Stomach (tissue), 4 donors: ENCODE data around the gene ULK4.

ENCODE experiments used
- EP300 ChIP-seq: sonication (generic); formaldehyde crosslinking; IDR thresholded peaks from one replicate; pipeline ENCODE4 v1.6.1; 2017; ENCODE audit warnings: antibody characterized with exemption
- POLR2A ChIP-seq, 4 donors: fragments of 450-650 bp; IDR thresholded peaks; one replicate each; pipeline ENCODE4 v1.6.1; 2016; ENCODE audit warnings: antibody characterized with exemption in 4 of 4, control low read depth in 2 of 4, mild to moderate bottlenecking in 1 of 4, moderate library complexity in 1 of 4
- POLR2AphosphoS5 ChIP-seq, 3 donors: sonication (generic); formaldehyde crosslinking; IDR thresholded peaks; one replicate each; pipeline ENCODE4 v1.6.1; 2016; ENCODE audit warnings: antibody characterized with exemption in 3 of 3
- TF ChIP-seq, protein P1 (sequence below), 7 experiments: fragments of 450-650 bp in 4 of 7; fragments of 200-600 bp in 3 of 7; sonication (generic) in 3 of 7; IDR thresholded peaks; one replicate each; pipeline ENCODE4 v1.5.1; 2016 to 2019; ENCODE audit warnings: antibody characterized with exemption in 7 of 7, control low read depth in 2 of 7, mild to moderate bottlenecking in 1 of 7

DNA sequence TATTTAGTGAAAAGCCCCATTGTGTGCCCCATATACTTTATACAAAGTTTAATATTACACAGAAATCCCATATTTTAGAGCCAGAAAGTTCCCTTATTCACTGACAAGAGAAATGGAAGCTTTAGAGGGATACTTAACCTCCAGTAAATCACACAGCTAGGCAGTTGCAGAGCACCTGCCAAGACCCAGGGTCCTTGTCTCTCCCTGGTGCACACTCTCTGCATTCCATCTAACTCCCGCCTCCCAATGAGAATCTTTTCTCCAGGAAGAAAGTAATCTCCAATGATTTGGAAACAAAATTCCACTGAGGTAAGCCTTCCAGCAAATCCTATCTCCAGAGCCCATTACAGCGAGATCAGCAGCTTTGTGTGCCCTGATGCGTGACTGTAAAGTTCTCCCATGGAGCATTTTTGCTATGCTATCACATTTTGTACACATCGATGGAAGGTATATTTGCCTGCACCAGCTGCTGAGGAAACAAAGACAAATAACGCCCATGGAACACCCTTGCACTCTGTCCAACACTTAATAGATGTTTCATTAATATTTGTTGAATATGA lies 41.4 kb downstream of the ULK4 start:
- TF ChIP-seq, protein P1, sequence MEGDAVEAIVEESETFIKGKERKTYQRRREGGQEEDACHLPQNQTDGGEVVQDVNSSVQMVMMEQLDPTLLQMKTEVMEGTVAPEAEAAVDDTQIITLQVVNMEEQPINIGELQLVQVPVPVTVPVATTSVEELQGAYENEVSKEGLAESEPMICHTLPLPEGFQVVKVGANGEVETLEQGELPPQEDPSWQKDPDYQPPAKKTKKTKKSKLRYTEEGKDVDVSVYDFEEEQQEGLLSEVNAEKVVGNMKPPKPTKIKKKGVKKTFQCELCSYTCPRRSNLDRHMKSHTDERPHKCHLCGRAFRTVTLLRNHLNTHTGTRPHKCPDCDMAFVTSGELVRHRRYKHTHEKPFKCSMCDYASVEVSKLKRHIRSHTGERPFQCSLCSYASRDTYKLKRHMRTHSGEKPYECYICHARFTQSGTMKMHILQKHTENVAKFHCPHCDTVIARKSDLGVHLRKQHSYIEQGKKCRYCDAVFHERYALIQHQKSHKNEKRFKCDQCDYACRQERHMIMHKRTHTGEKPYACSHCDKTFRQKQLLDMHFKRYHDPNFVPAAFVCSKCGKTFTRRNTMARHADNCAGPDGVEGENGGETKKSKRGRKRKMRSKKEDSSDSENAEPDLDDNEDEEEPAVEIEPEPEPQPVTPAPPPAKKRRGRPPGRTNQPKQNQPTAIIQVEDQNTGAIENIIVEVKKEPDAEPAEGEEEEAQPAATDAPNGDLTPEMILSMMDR (IDR thresholded peaks at IDR 0.05): no peak
- TF ChIP-seq POLR2A (IDR thresholded peaks at IDR 0.05): no peak
- TF ChIP-seq EP300: no peak
- TF ChIP-seq POLR2AphosphoS5 (IDR thresholded peaks at IDR 0.05): no peak
